ENCODE data around the gene GAB2.

GRCh38 chr11:78190871-78191538 is 226.6 kb downstream of the GAB2 start:
- no peak for TF ChIP-seq CTCF (IDR thresholded peaks at IDR 0.05)
- no peak for TF ChIP-seq POLR2A (IDR thresholded peaks at IDR 0.05)
